OCI-LY7 (cell line): ENCODE data around the gene NCKIPSD. TPM values are rescaled to one million over a fixed set of nuclear protein-coding genes. Genes with fewer than 3 reads are reported as not detected.

Source experiments
- BruUV-seq: library from RNA; stranded (reverse); fragments of 400-500 nt; replicated peaks from 2 replicates; lab custom pipeline; 2021; lab: Mats Ljungman, UMichigan
- CTCF ChIA-PET: fragments of 300-600 bp; sonication (Branson Sonifier 250); formaldehyde crosslinking; loops from one replicate; lab custom pipeline; 2022; ENCODE audit warnings: antibody characterized with exemption; ENCODE audit not compliant: unreplicated experiment; lab: Charles Lee
- POLR2A ChIA-PET: fragments of 300-600 bp; sonication (Branson Sonifier 250); formaldehyde crosslinking; loops from one replicate; lab custom pipeline; 2022; ENCODE audit warnings: antibody characterized with exemption; lab: Charles Lee
- DNase-seq: peaks from one replicate; pipeline ENCODE4 v3.0.0-alpha.2; 2015; ENCODE audit warnings: low spot score
- H2AFZ ChIP-seq: fragments of 200-600 bp; sonication (generic), shearing (Covaris generic); 2 replicates; pipeline ENCODE4 v1.6.1; 2014; ENCODE audit warnings: mild to moderate bottlenecking, antibody characterized with exemption, low read length, moderate library complexity
- H3K27ac ChIP-seq: fragments of 200-600 bp; sonication (generic); 2 replicates; pipeline ENCODE4 v1.5.1; 2014; ENCODE audit warnings: mixed run types, low read depth, mild to moderate bottlenecking, moderate library complexity, low read length, inconsistent platforms; ENCODE audit not compliant: poor library complexity, severe bottlenecking
- H3K36me3 ChIP-seq: fragments of 200-600 bp; sonication (generic); 2 replicates; pipeline ENCODE4 v1.6.1; 2014; ENCODE audit warnings: mild to moderate bottlenecking, antibody characterized with exemption, low read length, moderate library complexity, mixed read lengths; ENCODE audit not compliant: insufficient read depth
- H3K4me1 ChIP-seq: fragments of 200-600 bp; sonication (generic); 2 replicates; pipeline ENCODE4 v1.5.1; 2014; ENCODE audit warnings: mild to moderate bottlenecking, low read length; ENCODE audit not compliant: insufficient read depth, poor library complexity, severe bottlenecking
- H3K4me2 ChIP-seq: fragments of 200-600 bp; sonication (generic); 2 replicates; pipeline ENCODE4 v1.6.1; 2014; ENCODE audit warnings: mild to moderate bottlenecking, low read length
- H3K4me3 ChIP-seq: fragments of 200-600 bp; sonication (generic); 2 replicates; pipeline ENCODE4 v1.5.1; 2014; ENCODE audit warnings: mild to moderate bottlenecking, low read depth, low read length; ENCODE audit not compliant: poor library complexity, severe bottlenecking
- H3K79me2 ChIP-seq: fragments of 200-600 bp; sonication (generic); 2 replicates; pipeline ENCODE4 v1.6.1; 2016; ENCODE audit warnings: low read depth, mild to moderate bottlenecking, low read length, moderate library complexity, mixed read lengths; ENCODE audit not compliant: insufficient read depth
- H3K9me2 ChIP-seq: fragments of 200-600 bp; sonication (generic); 2 replicates; pipeline ENCODE4 v1.6.1; 2016; ENCODE audit warnings: mild to moderate bottlenecking, low read length, mixed read lengths; ENCODE audit not compliant: insufficient read depth
- H3K9me3 ChIP-seq: fragments of 200-600 bp; sonication (generic); 2 replicates; pipeline ENCODE4 v1.6.1; 2014; ENCODE audit warnings: mild to moderate bottlenecking, mixed run types, low read length, mixed read lengths
- H4K20me1 ChIP-seq: fragments of 200-600 bp; sonication (generic); 2 replicates; pipeline ENCODE4 v1.6.1; 2014; ENCODE audit warnings: mild to moderate bottlenecking, antibody characterized with exemption, low read length, moderate library complexity, mixed read lengths; ENCODE audit not compliant: insufficient read depth
- CTCF ChIP-seq: fragments of 200-600 bp; sonication (generic); conservative IDR thresholded peaks from 2 replicates; pipeline ENCODE4 v1.5.1; 2014; ENCODE audit warnings: mild to moderate bottlenecking, antibody characterized with exemption, low read length, moderate library complexity, mixed read lengths
- EZH2phosphoT487 ChIP-seq: fragments of 200-600 bp; sonication (generic); IDR thresholded peaks from 2 replicates; pipeline ENCODE4 v1.6.1; 2018; ENCODE audit warnings: low read depth, borderline replicate concordance, mild to moderate bottlenecking, mixed run types, antibody characterized with exemption, low read length, moderate library complexity, mixed read lengths
- intact Hi-C: fragments of 100-400 bp; cut with micrococcal nuclease; formaldehyde crosslinking; loops from one replicate; pipeline ENCODE4 v1.10.0; 2022; ENCODE audit not compliant: unreplicated experiment
- total RNA-seq, 2 experiments: library from RNA; depleted of rRNA in 1 of 2; stranded (reverse); fragments of >200 nt in 1 of 2; shearing (Covaris generic) in 1 of 2; gene quantifications; 2 replicates each; pipeline ENCODE4 v1.2.3, GENCODE V29; 2014 to 2022

Gene NCKIPSD
- total RNA-seq, 2 experiments from 2014 or later: 34.8 to 39.9 TPM

GRCh38 chr3:48662145-48662752 is 23.5 kb downstream of the NCKIPSD start:
- H3K9me2 ChIP-seq: no peaks in the 10 kb centered on the region
- no TSS peak for BruUV-seq
- DNase-seq: no peak
- POLR2A ChIA-PET: interaction anchor here (1.0 to 1.2 kb wide), 3 partner anchors 19 to 105 kb away, joined by 3 to 4 read pairs (median 3); partner anchors contain the start of genes IP6K2 and PFKFB4
- H3K79me2 ChIP-seq: no peaks in the 10 kb centered on the region
- peak overlapping the region; percentile 93 for H3K4me2 ChIP-seq
- peak overlapping the region; percentile 80 for H3K4me3 ChIP-seq
- CTCF ChIA-PET: interaction anchor here (1.8 kb wide), 1 partner anchor 27 kb away, joined by 10 read pairs; the partner anchor contains the start of gene SLC26A6
- no peaks in the 10 kb centered on the region for H3K36me3 ChIP-seq
- H3K27ac ChIP-seq: no peak overlapping the region
- H4K20me1 ChIP-seq: no peaks in the 10 kb centered on the region
- H3K4me1 ChIP-seq: no peaks in the 10 kb centered on the region
- intact Hi-C loops: loop anchor here (2.0 to 5.0 kb wide), 3 partner anchors 23 to 100 kb away; partner anchors contain the start of genes NCKIPSD, UCN2 and UQCRC1
- H2AFZ ChIP-seq: no peak overlapping the region
- no peak for TF ChIP-seq CTCF
- TF ChIP-seq EZH2phosphoT487: no peak
- no peaks in the 10 kb centered on the region for H3K9me3 ChIP-seq

- ChIA-PET POLR2A (no interaction called here), CTCF (no interaction called here)
- intact Hi-C loops: loop anchor here (2.0 to 5.0 kb wide), 3 partner anchors 23 to 99 kb away; partner anchors contain the start of genes NCKIPSD, UCN2 and UQCRC1
- H3K4me2 ChIP-seq: peak overlapping the region; percentile 93
- H3K9me3 ChIP-seq: no peaks in the 10 kb centered on the region
- peak overlapping the region; percentile 65 for H3K4me3 ChIP-seq
- DNase-seq: peak; percentile 78
- no peaks in the 10 kb centered on the region for H4K20me1 ChIP-seq
- no peak overlapping the region for H2AFZ ChIP-seq
- no peaks in the 10 kb centered on the region for H3K79me2 ChIP-seq
- H3K9me2 ChIP-seq: no peaks in the 10 kb centered on the region
- no TSS peak for BruUV-seq
- no peak overlapping the region for H3K27ac ChIP-seq
- H3K36me3 ChIP-seq: no peaks in the 10 kb centered on the region
- TF ChIP-seq CTCF: no peak
- no peak for TF ChIP-seq EZH2phosphoT487
- H3K4me1 ChIP-seq: peaks cover under 1% of the 10 kb centered on the region
These were observed 24.1 kb downstream of the NCKIPSD start for GRCh38 chr3:48661501-48662144.
